Raji (cell line): ENCODE results near the gene BTG3.

Source experiments
- POLR2A ChIP-seq: IDR thresholded peaks from 2 replicates; pipeline ENCODE4 v1.6.1; 2011; ENCODE audit warnings: low read depth, low read length, control low read depth; ENCODE audit not compliant: insufficient read depth

BTG3 gene

DNA sequence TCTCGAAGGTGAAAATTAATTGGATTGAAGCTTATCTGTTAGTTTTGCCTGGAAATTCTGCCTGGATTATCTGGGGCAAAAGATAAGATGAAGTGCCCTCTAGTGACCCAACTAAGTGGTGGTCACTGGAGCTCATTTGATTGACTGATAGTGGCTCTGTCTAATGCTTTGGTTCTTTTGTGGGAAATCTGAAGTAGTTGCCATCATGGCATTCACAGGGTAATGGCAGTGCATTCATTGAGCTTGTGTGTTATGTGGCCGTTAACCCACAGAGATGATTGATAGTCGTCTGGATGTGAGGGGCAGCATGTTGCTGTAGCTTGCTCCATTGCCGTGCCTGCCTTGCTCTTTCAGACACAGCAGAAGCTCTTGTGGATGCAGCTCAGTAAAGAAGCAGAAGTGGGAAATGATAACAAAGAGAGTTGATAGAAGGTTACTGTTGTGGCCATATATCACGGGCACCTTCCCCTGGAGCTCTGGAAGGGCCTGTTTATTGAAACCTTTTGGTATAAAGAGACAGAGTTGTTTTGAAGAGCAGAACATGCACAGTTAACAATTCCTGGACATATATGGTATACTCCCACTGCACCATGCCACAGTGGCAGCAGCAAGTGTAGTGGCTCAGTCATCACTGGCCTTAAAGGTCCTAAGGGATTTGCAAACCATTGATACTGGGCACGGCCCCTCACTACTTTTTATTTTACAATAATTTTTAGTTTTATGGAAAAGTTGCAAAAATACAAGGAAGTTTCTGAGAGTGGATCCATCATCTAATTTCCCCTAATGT is 57.8 kb downstream of the BTG3 start:
- TF ChIP-seq POLR2A = no peak

DNA sequence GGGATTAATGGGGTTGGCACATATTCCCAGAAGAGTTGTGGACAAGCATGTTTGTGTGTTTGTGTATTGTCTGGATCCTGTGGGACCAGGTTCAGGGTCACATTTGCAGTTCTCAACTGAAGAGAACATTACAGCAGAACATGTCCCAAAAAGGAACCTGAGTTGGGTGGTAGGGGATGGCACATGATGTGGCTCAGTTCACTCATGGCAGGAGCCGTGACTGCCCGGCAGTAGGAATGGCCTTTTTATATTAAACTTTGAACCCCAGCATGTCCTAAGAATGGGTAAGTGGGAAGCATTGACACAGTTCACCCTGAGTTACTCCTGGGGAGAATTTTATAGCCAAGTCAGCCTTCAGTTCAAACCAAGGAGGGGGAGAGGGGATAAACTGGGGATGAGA is 58.6 kb downstream of the BTG3 start:
- no peak for TF ChIP-seq POLR2A

DNA sequence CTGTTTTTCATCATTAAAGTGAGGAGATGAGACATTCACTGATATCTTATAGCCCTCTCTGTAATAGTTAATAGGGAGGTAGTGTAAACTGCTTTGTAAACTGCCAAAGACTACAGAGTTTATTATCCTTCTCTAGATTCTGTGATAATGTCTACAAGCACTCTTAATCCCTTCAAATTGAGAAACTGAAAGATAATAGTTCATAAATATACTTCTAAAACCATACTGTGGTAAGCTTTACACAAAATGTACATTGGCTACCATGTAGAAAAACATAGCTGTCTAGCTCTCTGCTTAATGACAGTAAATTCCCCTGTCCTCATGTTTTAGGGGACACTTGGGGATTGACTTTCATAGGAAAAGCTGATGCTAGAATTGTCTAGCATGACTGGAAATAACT is 60.3 kb downstream of the BTG3 start:
- TF ChIP-seq POLR2A = no peak

DNA sequence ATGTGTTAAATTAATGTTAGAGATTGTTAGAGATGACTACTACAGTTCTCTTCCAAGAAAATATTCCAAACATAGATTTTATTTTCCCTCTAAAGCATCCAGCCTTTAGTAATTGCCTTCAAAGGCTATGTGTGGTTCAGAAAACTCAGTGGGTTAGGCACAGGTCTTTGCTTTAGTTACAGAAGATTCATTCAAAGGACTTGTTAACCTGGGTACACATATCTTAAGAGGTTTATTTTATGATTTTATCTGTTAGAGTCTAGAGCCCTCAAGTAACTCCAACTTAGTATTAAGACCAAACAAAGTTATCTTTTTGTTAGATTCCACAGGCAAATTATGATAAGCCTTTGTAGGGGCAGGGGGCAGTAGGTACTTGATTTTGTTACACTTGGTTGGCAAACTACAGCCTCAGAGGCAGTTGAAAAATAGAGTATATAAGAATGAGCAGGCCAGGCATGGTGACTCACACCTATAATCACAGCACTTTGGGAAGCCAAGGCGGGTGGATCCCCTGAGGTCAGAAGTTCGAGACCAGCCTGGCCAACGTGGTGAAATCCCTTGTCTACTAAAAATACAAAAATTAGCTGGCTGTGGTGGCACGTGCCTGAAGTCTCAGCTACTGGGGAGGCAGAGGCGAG is 61.9 kb downstream of the BTG3 start:
- TF ChIP-seq POLR2A = no peak

- no peak for TF ChIP-seq POLR2A
These were observed 64.4 kb downstream of the BTG3 start for GRCh38 chr21:17548262-17548661.

GRCh38 chr21:17545007-17545406 is 67.7 kb downstream of the BTG3 start:
- TF ChIP-seq POLR2A = no peak
